Measurements from ENCODE around the gene CCER1. TPM values are rescaled to one million over a fixed set of nuclear protein-coding genes. Genes with fewer than 3 reads are reported as not detected.
A peak's percentile ranks its signal among the peaks of the same experiment; 100 is the strongest.

The CCER1 gene
- polyA plus RNA-seq, 2 of the 4 experiments (the other 2 are of a cell fraction): not detected

GRCh38 chr12:90947869-90948268 lies 7.1 kb downstream of the CCER1 start:
- TF ChIP-seq KDM1A (IDR thresholded peaks at IDR 0.05; ENCODE audit: low read depth) (no peak), JUNB (IDR thresholded peaks at IDR 0.05) (no peak), CBX8 (IDR thresholded peaks at IDR 0.05) (no peak), CHD4 (IDR thresholded peaks at IDR 0.05; ENCODE audit: borderline replicate concordance) (no peak), NR3C1 (IDR thresholded peaks at IDR 0.05) (no peak), ZC3H11A (IDR thresholded peaks at IDR 0.05) (no peak), EHMT2 (IDR thresholded peaks at IDR 0.05; ENCODE audit: low read depth) (no peak), CHD2 (IDR thresholded peaks at IDR 0.05; ENCODE audit: low read length, partially characterized antibody) (no peak), EHF (CRISPR knock-in tag; IDR thresholded peaks at IDR 0.05) (no peak), PHF8 (IDR thresholded peaks at IDR 0.05; ENCODE audit: borderline replicate concordance, low read depth) (no peak), SMC3 (IDR thresholded peaks at IDR 0.05) (no peak), NFE2L2 (conservative IDR thresholded peaks at IDR 0.05; ENCODE audit: low read length) (no peak), HEYL (CRISPR knock-in tag; IDR thresholded peaks at IDR 0.05) (no peak), ZNF302 (CRISPR knock-in tag; IDR thresholded peaks at IDR 0.05) (no peak), JUN (IDR thresholded peaks at IDR 0.05) (no peak), FOXS1 (CRISPR knock-in tag; IDR thresholded peaks at IDR 0.05) (no peak)
- TF ChIP-seq, protein P1, sequence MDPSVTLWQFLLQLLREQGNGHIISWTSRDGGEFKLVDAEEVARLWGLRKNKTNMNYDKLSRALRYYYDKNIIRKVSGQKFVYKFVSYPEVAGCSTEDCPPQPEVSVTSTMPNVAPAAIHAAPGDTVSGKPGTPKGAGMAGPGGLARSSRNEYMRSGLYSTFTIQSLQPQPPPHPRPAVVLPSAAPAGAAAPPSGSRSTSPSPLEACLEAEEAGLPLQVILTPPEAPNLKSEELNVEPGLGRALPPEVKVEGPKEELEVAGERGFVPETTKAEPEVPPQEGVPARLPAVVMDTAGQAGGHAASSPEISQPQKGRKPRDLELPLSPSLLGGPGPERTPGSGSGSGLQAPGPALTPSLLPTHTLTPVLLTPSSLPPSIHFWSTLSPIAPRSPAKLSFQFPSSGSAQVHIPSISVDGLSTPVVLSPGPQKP (IDR thresholded peaks at IDR 0.05; ENCODE audit: low read depth, low read length): no peak
- CTCF ChIA-PET: interaction anchor here (0.9 to 4.4 kb wide), 2 partner anchors 11 to 407 kb away, joined by 3 to 18 read pairs; no protein-coding TSS in a partner anchor
- WGBS (ENCODE audit: missing lambda C conversion rate): 83% methylated on average over 7 of the region's 7 CpGs
- no peak for FAIRE-seq
- H3K4me1 ChIP-seq: peaks cover 7% of the 10 kb centered on the region; the same call in 1 of the 3 replicates
- no peak overlapping the region for H3K4me3 ChIP-seq
- ATAC-seq: no peak
- POLR2A ChIA-PET: no interaction called here
- no peaks in the 10 kb centered on the region for H3K9me3 ChIP-seq
- no peak overlapping the region for H3K27ac ChIP-seq
- DNase-seq (ENCODE audit: low read depth in 1 of 2, low spot score in 1 of 2): no peak
- no peak overlapping the region for H3K4me2 ChIP-seq

DNA sequence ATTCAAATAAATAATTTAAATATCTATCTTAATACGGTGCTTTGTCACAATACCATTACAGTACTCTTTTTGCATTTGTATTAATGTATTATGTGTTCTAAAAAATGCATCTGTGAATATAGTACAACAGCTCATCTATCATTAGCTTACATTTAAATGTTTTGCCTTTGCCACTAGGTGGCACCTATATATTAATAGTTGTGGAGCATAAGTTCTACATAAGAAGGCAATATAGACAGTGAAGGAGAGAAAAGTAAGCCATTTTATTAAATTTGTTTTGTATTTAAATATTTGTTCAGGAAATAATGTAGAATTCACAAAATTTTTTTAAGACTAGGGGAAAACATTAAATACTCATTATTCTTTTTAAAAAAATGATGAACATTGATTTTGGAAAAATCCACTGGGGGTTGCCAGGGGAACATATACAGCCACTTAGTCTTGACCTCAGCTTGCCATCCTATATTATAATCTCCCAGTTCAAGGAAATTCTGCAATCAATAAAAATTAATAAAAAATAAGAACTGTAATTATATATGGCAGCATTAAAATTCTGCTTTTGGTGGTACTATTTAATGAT lies 9.8 kb downstream of the CCER1 start:
- no peak for TF ChIP-seq MYC (IDR thresholded peaks at IDR 0.05; ENCODE audit: borderline replicate concordance, low read length)
- TF ChIP-seq HEYL (CRISPR knock-in tag; IDR thresholded peaks at IDR 0.05): no peak
- TF ChIP-seq SMC3 (IDR thresholded peaks at IDR 0.05): peak; percentile 30; the same call in 2 of the 3 replicates
- TF ChIP-seq, protein P2, sequence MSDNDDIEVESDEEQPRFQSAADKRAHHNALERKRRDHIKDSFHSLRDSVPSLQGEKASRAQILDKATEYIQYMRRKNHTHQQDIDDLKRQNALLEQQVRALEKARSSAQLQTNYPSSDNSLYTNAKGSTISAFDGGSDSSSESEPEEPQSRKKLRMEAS (IDR thresholded peaks at IDR 0.05): no peak
- peak; percentile 50 to 59; a peak in 4 of 5 replicates for TF ChIP-seq RAD21 (conservative IDR thresholded peaks at IDR 0.05 in 1 of 2, IDR thresholded peaks at IDR 0.05 in 1 of 2)
- TF ChIP-seq, protein P1 (IDR thresholded peaks at IDR 0.05; ENCODE audit: low read depth, low read length): no peak
- TF ChIP-seq HOXB13 (CRISPR knock-in tag; IDR thresholded peaks at IDR 0.05; ENCODE audit: low read depth): no peak
- TF ChIP-seq, protein P3, sequence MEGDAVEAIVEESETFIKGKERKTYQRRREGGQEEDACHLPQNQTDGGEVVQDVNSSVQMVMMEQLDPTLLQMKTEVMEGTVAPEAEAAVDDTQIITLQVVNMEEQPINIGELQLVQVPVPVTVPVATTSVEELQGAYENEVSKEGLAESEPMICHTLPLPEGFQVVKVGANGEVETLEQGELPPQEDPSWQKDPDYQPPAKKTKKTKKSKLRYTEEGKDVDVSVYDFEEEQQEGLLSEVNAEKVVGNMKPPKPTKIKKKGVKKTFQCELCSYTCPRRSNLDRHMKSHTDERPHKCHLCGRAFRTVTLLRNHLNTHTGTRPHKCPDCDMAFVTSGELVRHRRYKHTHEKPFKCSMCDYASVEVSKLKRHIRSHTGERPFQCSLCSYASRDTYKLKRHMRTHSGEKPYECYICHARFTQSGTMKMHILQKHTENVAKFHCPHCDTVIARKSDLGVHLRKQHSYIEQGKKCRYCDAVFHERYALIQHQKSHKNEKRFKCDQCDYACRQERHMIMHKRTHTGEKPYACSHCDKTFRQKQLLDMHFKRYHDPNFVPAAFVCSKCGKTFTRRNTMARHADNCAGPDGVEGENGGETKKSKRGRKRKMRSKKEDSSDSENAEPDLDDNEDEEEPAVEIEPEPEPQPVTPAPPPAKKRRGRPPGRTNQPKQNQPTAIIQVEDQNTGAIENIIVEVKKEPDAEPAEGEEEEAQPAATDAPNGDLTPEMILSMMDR (IDR thresholded peaks at IDR 0.05): peak; percentile 62
- ChIA-PET CTCF (interaction anchor here (0.6 to 4.4 kb wide), 13 partner anchors 9 to 1473 kb away, joined by 3 to 18 read pairs (median 4); partner anchors contain the start of gene CCER1), POLR2A (no interaction called here)
- Histone ChIP-seq H3K27ac (no peak overlapping the region), H3K9me3 (no peaks in the 10 kb centered on the region), H3K4me2 (no peak overlapping the region), H3K4me3 (no peak overlapping the region), H3K4me1 (no peaks in the 10 kb centered on the region)
- DNase-seq (ENCODE audit: low read depth in 1 of 2, low spot score in 1 of 2) (peak; percentile 27 to 56), FAIRE-seq (peak; percentile 65), ATAC-seq (peak; percentile 73 to 92; a peak in 4 of 6 replicates)
- 0% methylated on average over 1 of the region's 1 CpG for WGBS (ENCODE audit: missing lambda C conversion rate)
